Keratinocyte (primary cell): ENCODE measurements around the gene MALRD1. TPM values are rescaled to one million over a fixed set of nuclear protein-coding genes. Genes with fewer than 3 reads are reported as not detected.

ENCODE experiments used
- DNase-seq: peaks from one replicate; pipeline ENCODE4 v3.0.0-alpha.2; 2011; ENCODE audit warnings: low read depth, missing footprints, low spot score
- FAIRE-seq: peaks from 2 replicates; lab custom pipeline; 2011; peaks lifted over from hg19 to GRCh38; lab: Jason Lieb, UNC
- H2AFZ ChIP-seq: 2 replicates; pipeline ENCODE4 v1.6.0; 2012; ENCODE audit warnings: low read length, control low read depth, inconsistent platforms; ENCODE audit not compliant: control insufficient read depth
- H3K27ac ChIP-seq: 2 replicates; pipeline ENCODE4 v1.5.1; 2011; ENCODE audit warnings: low read length; ENCODE audit not compliant: control insufficient read depth, insufficient read depth
- H3K27me3 ChIP-seq: 3 replicates; pipeline ENCODE4 v1.6.0; 2011; ENCODE audit warnings: low read length; ENCODE audit not compliant: control insufficient read depth, insufficient read depth; ENCODE audit errors: extremely low read depth
- H3K36me3 ChIP-seq, 2 experiments: 2 replicates in 1 of 2; 3 replicates in 1 of 2; pipeline ENCODE4 v1.5.1; 2011; ENCODE audit warnings: low read length in 2 of 2, mild to moderate bottlenecking in 1 of 2; ENCODE audit not compliant: control insufficient read depth in 2 of 2, insufficient read depth in 2 of 2; ENCODE audit errors: extremely low read depth in 1 of 2
- H3K4me1 ChIP-seq: 3 replicates; pipeline ENCODE4 v1.5.1; 2011; ENCODE audit warnings: low read length; ENCODE audit not compliant: control insufficient read depth, insufficient read depth; ENCODE audit errors: extremely low read depth
- H3K4me2 ChIP-seq: 3 replicates; pipeline ENCODE4 v1.6.0; 2011; ENCODE audit warnings: low read depth, low read length; ENCODE audit not compliant: control insufficient read depth, insufficient read depth; ENCODE audit errors: extremely low read depth
- H3K4me3 ChIP-seq, 3 experiments: fragments of 200-600 bp in 1 of 3; sonication (generic) in 1 of 3; 2 replicates in 2 of 3; 3 replicates in 1 of 3; pipeline ENCODE4 v1.5.1; 2011 to 2016; ENCODE audit warnings: low read length in 3 of 3, mild to moderate bottlenecking in 3 of 3, control low read depth in 2 of 3, inconsistent platforms in 1 of 3, low read depth in 1 of 3, mixed read lengths in 1 of 3, mixed run types in 1 of 3, moderate library complexity in 1 of 3; ENCODE audit not compliant: control insufficient read depth in 2 of 3, insufficient read depth in 2 of 3; ENCODE audit errors: extremely low read depth in 1 of 3
- H3K79me2 ChIP-seq: 2 replicates; pipeline ENCODE4 v1.6.0; 2012; ENCODE audit warnings: low read length; ENCODE audit not compliant: control insufficient read depth, insufficient read depth
- H3K9ac ChIP-seq: 3 replicates; pipeline ENCODE4 v1.6.0; 2011; ENCODE audit warnings: low read length; ENCODE audit not compliant: control insufficient read depth, insufficient read depth; ENCODE audit errors: extremely low read depth
- H3K9me1 ChIP-seq: 3 replicates; pipeline ENCODE4 v1.6.0; 2011; ENCODE audit warnings: low read length; ENCODE audit not compliant: control insufficient read depth, insufficient read depth; ENCODE audit errors: extremely low read depth
- H3K9me3 ChIP-seq: 2 replicates; pipeline ENCODE4 v1.5.1; 2012; ENCODE audit warnings: low read depth, low read length; ENCODE audit not compliant: control insufficient read depth
- H4K20me1 ChIP-seq: 3 replicates; pipeline ENCODE4 v1.6.0; 2011; ENCODE audit warnings: low read length; ENCODE audit not compliant: control insufficient read depth, insufficient read depth; ENCODE audit errors: extremely low read depth
- EZH2 ChIP-seq: IDR thresholded peaks from one replicate; pipeline ENCODE4 v1.6.1; 2012; ENCODE audit warnings: inconsistent platforms, mild to moderate bottlenecking, low read length, moderate library complexity
- dilution Hi-C: fragments of 300-500 bp; cut with MboI; formaldehyde crosslinking; loops from one replicate; pipeline ENCODE4 v1.7.0; 2020; ENCODE audit warnings: low sequenced_read_pairs; ENCODE audit not compliant: extremely low pct_ligation_motif_present
- polyA plus RNA-seq, 5 experiments: library from polyadenylated mRNA; depleted of rRNA in 3 of 5; stranded (reverse) in 3 of 5; stranded (forward) in 1 of 5; unstranded in 1 of 5; fragments of >200 nt; gene quantifications; 1 replicate in 1 of 5; 2 replicates in 3 of 5; 3 replicates in 1 of 5; pipeline versions ENCODE4 v1.2.1 to v1.2.3, GENCODE V29; 2011 to 2012; ENCODE audit warnings: missing spikeins in 2 of 5, low read depth in 1 of 5, low replicate concordance in 1 of 5
- TF ChIP-seq, protein P1 (sequence below), 3 experiments: IDR thresholded peaks in 1 of 3; conservative IDR thresholded peaks in 1 of 3; optimal IDR thresholded peaks in 1 of 3; 2 replicates in 2 of 3; 3 replicates in 1 of 3; pipeline versions ENCODE3 to v1.5.1; 2011; ENCODE audit warnings: low read length in 3 of 3, mild to moderate bottlenecking in 3 of 3, moderate library complexity in 2 of 3, control low read depth in 1 of 3, inconsistent platforms in 1 of 3; ENCODE audit not compliant: insufficient read depth in 2 of 3; ENCODE audit errors: extremely low read depth in 1 of 3

The MALRD1 gene
- polyA plus RNA-seq, 1 donor (not counting 4 experiments of a cell fraction or from before 2014, with no cell fraction given): not detected

GRCh38 chr10:19479854-19480253, 431.3 kb downstream of the MALRD1 start:
- Histone ChIP-seq H3K9me1 (no peaks in the 10 kb centered on the region), H3K36me3 (no peaks in the 10 kb centered on the region), H3K27me3 (no peaks in the 10 kb centered on the region), H3K4me2 (no peak overlapping the region), H3K79me2 (no peaks in the 10 kb centered on the region), H3K4me3 (no peak overlapping the region), H3K4me1 (no peaks in the 10 kb centered on the region), H2AFZ (no peak overlapping the region), H3K9me3 (no peaks in the 10 kb centered on the region), H3K27ac (no peak overlapping the region), H4K20me1 (no peaks in the 10 kb centered on the region), H3K9ac (no peak overlapping the region)
- dilution Hi-C loops: no loop called here
- DNase-seq (no peak), FAIRE-seq (no peak)
- TF ChIP-seq, protein P1, sequence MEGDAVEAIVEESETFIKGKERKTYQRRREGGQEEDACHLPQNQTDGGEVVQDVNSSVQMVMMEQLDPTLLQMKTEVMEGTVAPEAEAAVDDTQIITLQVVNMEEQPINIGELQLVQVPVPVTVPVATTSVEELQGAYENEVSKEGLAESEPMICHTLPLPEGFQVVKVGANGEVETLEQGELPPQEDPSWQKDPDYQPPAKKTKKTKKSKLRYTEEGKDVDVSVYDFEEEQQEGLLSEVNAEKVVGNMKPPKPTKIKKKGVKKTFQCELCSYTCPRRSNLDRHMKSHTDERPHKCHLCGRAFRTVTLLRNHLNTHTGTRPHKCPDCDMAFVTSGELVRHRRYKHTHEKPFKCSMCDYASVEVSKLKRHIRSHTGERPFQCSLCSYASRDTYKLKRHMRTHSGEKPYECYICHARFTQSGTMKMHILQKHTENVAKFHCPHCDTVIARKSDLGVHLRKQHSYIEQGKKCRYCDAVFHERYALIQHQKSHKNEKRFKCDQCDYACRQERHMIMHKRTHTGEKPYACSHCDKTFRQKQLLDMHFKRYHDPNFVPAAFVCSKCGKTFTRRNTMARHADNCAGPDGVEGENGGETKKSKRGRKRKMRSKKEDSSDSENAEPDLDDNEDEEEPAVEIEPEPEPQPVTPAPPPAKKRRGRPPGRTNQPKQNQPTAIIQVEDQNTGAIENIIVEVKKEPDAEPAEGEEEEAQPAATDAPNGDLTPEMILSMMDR (optimal IDR thresholded peaks at IDR 0.05 in 1 of 3, IDR thresholded peaks at IDR 0.05 in 1 of 3, conservative IDR thresholded peaks at IDR 0.05 in 1 of 3; ENCODE audit: extremely low read depth in 1 of 3, insufficient read depth in 2 of 3, low read length in 3 of 3): no peak
- TF ChIP-seq EZH2: no peak

- dilution Hi-C loops: no loop called here
- no peak overlapping the region for H3K27ac ChIP-seq
- H3K79me2 ChIP-seq: no peaks in the 10 kb centered on the region
- no peak overlapping the region for H3K4me2 ChIP-seq
- H3K4me3 ChIP-seq: no peak overlapping the region
- DNase-seq: no peak
- no peak for FAIRE-seq
- no peaks in the 10 kb centered on the region for H4K20me1 ChIP-seq
- no peaks in the 10 kb centered on the region for H3K27me3 ChIP-seq
- no peaks in the 10 kb centered on the region for H3K9me3 ChIP-seq
- H3K9me1 ChIP-seq: no peaks in the 10 kb centered on the region
- no peaks in the 10 kb centered on the region for H3K4me1 ChIP-seq
- H3K36me3 ChIP-seq: no peaks in the 10 kb centered on the region
- no peak overlapping the region for H3K9ac ChIP-seq
- H2AFZ ChIP-seq: no peak overlapping the region
- TF ChIP-seq, protein P1 (optimal IDR thresholded peaks at IDR 0.05 in 1 of 3, IDR thresholded peaks at IDR 0.05 in 1 of 3, conservative IDR thresholded peaks at IDR 0.05 in 1 of 3; ENCODE audit: extremely low read depth in 1 of 3, insufficient read depth in 2 of 3, low read length in 3 of 3): no peak
- no peak for TF ChIP-seq EZH2
Observed at GRCh38 chr10:19480353-19480752, 431.8 kb downstream of the MALRD1 start.
